RWPE2 (cell line): ENCODE measurements around the gene POU2AF1.

Source experiments
- ATAC-seq: fragments of 200-7000 bp; cut with Tn5 transposase; 3 replicates; pipeline ENCODE4 v1.9.1; 2021; ENCODE audit warnings: low read depth
- DNase-seq: peaks from one replicate; pipeline ENCODE4 v3.0.0-alpha.2; 2020; ENCODE audit warnings: low spot score
- H3K27ac ChIP-seq: fragments of 450-650 bp; 2 replicates; pipeline ENCODE4 v1.5.1; 2017; ENCODE audit warnings: mild to moderate bottlenecking; ENCODE audit not compliant: poor library complexity, severe bottlenecking
- H3K27me3 ChIP-seq: fragments of 250-450 bp; sonication (Bioruptor Pico); 2 replicates; pipeline ENCODE4 v1.5.1; 2021; ENCODE audit warnings: mild to moderate bottlenecking, moderate library complexity; ENCODE audit not compliant: insufficient read depth, poor library complexity, severe bottlenecking
- H3K36me3 ChIP-seq: fragments of 250-450 bp; sonication (Bioruptor Pico); 2 replicates; pipeline ENCODE4 v1.5.1; 2020; ENCODE audit warnings: low read depth, mild to moderate bottlenecking, moderate library complexity
- H3K4me1 ChIP-seq: fragments of 250-450 bp; sonication (Bioruptor Pico); 2 replicates; pipeline ENCODE4 v1.5.1; 2021; ENCODE audit warnings: mild to moderate bottlenecking, moderate library complexity; ENCODE audit not compliant: insufficient read depth, poor library complexity, severe bottlenecking
- H3K4me3 ChIP-seq: fragments of 250-450 bp; sonication (Bioruptor Pico); 2 replicates; pipeline ENCODE4 v1.5.1; 2021; ENCODE audit warnings: mild to moderate bottlenecking, moderate library complexity; ENCODE audit not compliant: severe bottlenecking
- H3K9me3 ChIP-seq: fragments of 250-450 bp; sonication (Bioruptor Pico); 2 replicates; pipeline ENCODE4 v1.5.1; 2021; ENCODE audit warnings: mild to moderate bottlenecking, moderate library complexity; ENCODE audit not compliant: severe bottlenecking
- TF ChIP-seq, protein P1 (sequence below): fragments of 450-650 bp; IDR thresholded peaks from one replicate; pipeline ENCODE4 v1.5.1; 2017; ENCODE audit warnings: mild to moderate bottlenecking, moderate library complexity; ENCODE audit not compliant: poor library complexity, severe bottlenecking

The POU2AF1 gene

DNA sequence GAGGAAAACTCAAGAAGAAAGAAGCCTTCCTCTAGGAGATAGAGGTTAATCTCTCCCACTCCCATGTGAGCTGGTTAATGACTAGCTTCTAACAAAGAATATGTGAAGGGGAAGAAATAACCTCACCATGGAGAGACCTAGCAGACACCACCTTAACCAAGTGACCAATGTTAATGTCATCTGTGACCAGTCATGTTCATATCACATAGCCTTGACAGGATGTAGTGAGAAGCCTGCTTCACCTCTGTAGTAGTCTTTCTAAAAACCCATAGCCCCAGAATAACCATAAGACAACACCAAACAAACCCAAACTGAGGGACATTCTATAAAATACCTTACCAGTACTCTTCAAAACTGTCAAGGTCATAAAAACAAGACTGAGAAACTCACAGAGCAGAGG lies 21.5 kb upstream of the POU2AF1 start:
- no peak overlapping the region for H3K4me3 ChIP-seq
- no peaks in the 10 kb centered on the region for H3K36me3 ChIP-seq
- no peaks in the 10 kb centered on the region for H3K27me3 ChIP-seq
- no peaks in the 10 kb centered on the region for H3K9me3 ChIP-seq
- H3K27ac ChIP-seq: no peak overlapping the region
- TF ChIP-seq, protein P1, sequence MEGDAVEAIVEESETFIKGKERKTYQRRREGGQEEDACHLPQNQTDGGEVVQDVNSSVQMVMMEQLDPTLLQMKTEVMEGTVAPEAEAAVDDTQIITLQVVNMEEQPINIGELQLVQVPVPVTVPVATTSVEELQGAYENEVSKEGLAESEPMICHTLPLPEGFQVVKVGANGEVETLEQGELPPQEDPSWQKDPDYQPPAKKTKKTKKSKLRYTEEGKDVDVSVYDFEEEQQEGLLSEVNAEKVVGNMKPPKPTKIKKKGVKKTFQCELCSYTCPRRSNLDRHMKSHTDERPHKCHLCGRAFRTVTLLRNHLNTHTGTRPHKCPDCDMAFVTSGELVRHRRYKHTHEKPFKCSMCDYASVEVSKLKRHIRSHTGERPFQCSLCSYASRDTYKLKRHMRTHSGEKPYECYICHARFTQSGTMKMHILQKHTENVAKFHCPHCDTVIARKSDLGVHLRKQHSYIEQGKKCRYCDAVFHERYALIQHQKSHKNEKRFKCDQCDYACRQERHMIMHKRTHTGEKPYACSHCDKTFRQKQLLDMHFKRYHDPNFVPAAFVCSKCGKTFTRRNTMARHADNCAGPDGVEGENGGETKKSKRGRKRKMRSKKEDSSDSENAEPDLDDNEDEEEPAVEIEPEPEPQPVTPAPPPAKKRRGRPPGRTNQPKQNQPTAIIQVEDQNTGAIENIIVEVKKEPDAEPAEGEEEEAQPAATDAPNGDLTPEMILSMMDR: no peak
- H3K4me1 ChIP-seq: no peaks in the 10 kb centered on the region
- DNase-seq (no peak), ATAC-seq (no peak)

DNA sequence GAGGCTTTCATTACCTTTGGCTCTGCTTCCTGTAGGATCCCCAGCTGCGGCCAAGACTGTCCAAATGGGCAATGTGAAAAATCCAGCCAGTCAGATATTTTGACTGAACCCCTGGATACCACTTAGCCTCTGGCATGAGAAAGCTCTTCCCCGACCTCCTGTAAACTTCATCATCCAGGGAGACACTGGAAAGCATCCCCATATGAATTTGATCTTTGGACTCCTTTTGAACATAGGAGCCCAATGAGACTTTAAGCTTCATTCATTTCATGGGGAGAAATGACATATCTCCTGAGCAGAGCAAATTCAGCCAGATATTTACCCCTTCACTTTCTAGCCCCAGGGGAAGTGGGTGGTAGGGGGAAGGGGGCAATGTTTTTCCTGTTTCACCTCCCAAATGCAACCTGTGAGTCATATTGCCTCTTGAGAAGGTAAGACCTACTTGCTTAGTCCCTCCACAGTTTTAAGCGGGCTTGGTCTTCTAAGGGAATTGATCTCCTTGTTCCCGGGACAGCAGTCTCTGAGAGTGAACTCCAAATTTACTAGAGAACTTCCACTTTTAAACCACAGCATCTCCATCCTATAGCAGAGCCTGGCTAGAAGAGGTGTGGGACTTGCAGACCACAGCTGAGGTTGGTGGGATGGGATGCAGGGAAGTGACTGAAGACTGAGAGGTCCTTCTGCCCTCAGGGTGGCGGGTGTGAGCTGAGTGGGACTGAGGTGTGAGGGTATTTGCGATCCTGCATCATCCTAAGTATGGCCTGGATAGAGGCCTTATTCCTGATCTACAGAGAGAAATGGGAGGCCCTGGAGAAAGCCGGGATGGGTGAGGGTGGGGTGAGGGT lies 20.3 kb upstream of the POU2AF1 start:
- Histone ChIP-seq H3K4me1 (no peaks in the 10 kb centered on the region), H3K27me3 (no peaks in the 10 kb centered on the region), H3K4me3 (no peak overlapping the region), H3K36me3 (no peaks in the 10 kb centered on the region), H3K9me3 (no peaks in the 10 kb centered on the region), H3K27ac (no peak overlapping the region)
- DNase-seq (no peak), ATAC-seq (no peak)
- TF ChIP-seq, protein P1: no peak

DNA sequence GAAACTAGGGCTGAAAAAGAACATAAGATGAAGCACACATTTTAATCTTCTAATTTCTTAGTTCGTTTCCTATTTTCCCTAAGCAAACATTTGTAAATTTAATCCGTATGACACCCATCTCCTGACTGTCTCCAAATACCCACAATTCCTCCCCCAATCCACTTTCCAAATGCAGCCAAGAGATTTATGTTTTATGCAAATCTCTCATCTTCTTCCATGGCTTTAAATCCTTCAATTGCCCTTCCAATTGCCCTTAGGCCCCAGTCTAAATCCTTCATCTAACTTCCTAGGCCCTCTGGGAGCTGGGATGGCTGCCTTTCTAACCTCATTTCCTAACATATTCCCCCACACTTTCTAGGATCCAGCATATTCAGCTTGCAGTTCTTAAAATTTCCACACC lies 18.0 kb upstream of the POU2AF1 start:
- TF ChIP-seq, protein P1: no peak
- ATAC-seq (no peak), DNase-seq (no peak)
- Histone ChIP-seq H3K4me1 (no peaks in the 10 kb centered on the region), H3K36me3 (no peaks in the 10 kb centered on the region), H3K9me3 (no peaks in the 10 kb centered on the region), H3K4me3 (no peak overlapping the region), H3K27me3 (no peaks in the 10 kb centered on the region), H3K27ac (no peak overlapping the region)

DNA sequence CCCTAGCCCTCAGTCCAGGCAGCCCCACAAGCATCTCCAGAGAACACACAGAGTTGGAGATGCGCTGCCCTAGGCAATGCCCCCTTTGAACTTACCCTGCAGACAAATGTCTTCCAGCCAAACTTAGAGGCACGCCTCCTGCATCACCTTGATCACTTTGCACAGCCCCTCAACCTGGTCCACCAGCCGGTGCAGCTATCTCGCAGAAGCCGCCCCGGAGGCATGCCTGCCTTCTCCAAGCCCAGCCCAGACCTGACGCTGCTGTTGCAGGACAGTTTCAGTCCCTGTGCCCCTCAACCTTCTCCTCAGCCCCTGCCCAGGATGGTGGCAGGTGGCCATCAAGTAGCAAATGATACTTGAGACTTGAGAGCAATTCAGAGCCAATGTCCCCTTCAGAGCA lies 16.7 kb upstream of the POU2AF1 start:
- no peak overlapping the region for H3K27ac ChIP-seq

More for the DNA sequence above, 16.7 kb upstream of the POU2AF1 start:
- TF ChIP-seq, protein P1: no peak
- no peak for DNase-seq
- Histone ChIP-seq H3K36me3 (no peaks in the 10 kb centered on the region), H3K27me3 (no peaks in the 10 kb centered on the region), H3K4me1 (no peaks in the 10 kb centered on the region), H3K9me3 (no peaks in the 10 kb centered on the region), H3K4me3 (no peak overlapping the region)
- no peak for ATAC-seq
